K562 (cell line): ENCODE results near the gene CRB2. TPM values are rescaled to one million over a fixed set of nuclear protein-coding genes. Genes with fewer than 3 reads are reported as not detected.
A peak's percentile ranks its signal among the peaks of the same experiment; 100 is the strongest.

ENCODE experiments used
- ATF2 ChIP-seq: sonication (generic); formaldehyde crosslinking; IDR thresholded peaks from 2 replicates; pipeline ENCODE4 v1.8.1; 2022; ENCODE audit warnings: missing genetic modification reagents
- CEBPG ChIP-seq, 3 experiments: fragments of 200-800 bp in 1 of 3; sonication (Bioruptor generic) in 1 of 3; sonication (generic) in 1 of 3; formaldehyde crosslinking in 1 of 3; IDR thresholded peaks in 2 of 3; conservative IDR thresholded peaks in 1 of 3; 2 replicates each; pipeline versions ENCODE4 v1.6.1 to v1.8.0; 2016 to 2022; ENCODE audit warnings: missing compliant biosample characterization in 2 of 3, missing genetic modification characterization in 2 of 3, mild to moderate bottlenecking in 1 of 3, missing genetic modification reagents in 1 of 3
- ETV5 ChIP-seq: sonication (generic); formaldehyde crosslinking; IDR thresholded peaks from 2 replicates; pipeline ENCODE4 v1.4.0; 2020; ENCODE audit warnings: low read depth, mild to moderate bottlenecking, missing genetic modification reagents
- HNRNPH1 ChIP-seq: fragments of 200-400 bp; formaldehyde crosslinking; optimal IDR thresholded peaks from 2 replicates; pipeline ENCODE3; 2017; ENCODE audit warnings: low read depth, mild to moderate bottlenecking, low read length, moderate library complexity
- HSF4 ChIP-seq: fragments of 250-450 bp; sonication (Bioruptor Pico); IDR thresholded peaks from 2 replicates; pipeline ENCODE4 v2.1.2; 2022; ENCODE audit warnings: mild to moderate bottlenecking, moderate library complexity, borderline replicate concordance
- NFE2 ChIP-seq: IDR thresholded peaks from 2 replicates; pipeline ENCODE4 v1.6.1; 2014; ENCODE audit warnings: antibody characterized with exemption, low read depth
- PHF21A ChIP-seq: fragments of 450-650 bp; IDR thresholded peaks from 2 replicates; pipeline ENCODE4 v1.6.1; 2017; ENCODE audit warnings: low read depth, borderline replicate concordance
- POLR2H ChIP-seq: IDR thresholded peaks from 2 replicates; pipeline ENCODE4 v1.6.1; 2016; ENCODE audit warnings: missing genetic modification characterization, low read depth, mild to moderate bottlenecking, control low read depth, missing compliant biosample characterization, moderate library complexity
- PRPF4 ChIP-seq: fragments of 200-400 bp; formaldehyde crosslinking; IDR thresholded peaks from one replicate; pipeline ENCODE4 v1.6.1; 2017; ENCODE audit warnings: low read length, low read depth, mild to moderate bottlenecking; ENCODE audit not compliant: insufficient read depth, poor library complexity, severe bottlenecking
- SREBF2 ChIP-seq: sonication (generic); formaldehyde crosslinking; IDR thresholded peaks from 2 replicates; pipeline ENCODE4 v1.4.0; 2020; ENCODE audit warnings: mild to moderate bottlenecking, missing genetic modification reagents
- SRSF9 ChIP-seq: fragments of 200-400 bp; formaldehyde crosslinking; IDR thresholded peaks from 2 replicates; pipeline ENCODE4 v1.6.1; 2017; ENCODE audit warnings: low read depth, low read length, borderline replicate concordance
- TAF15 ChIP-seq: fragments of 200-400 bp; formaldehyde crosslinking; IDR thresholded peaks from 2 replicates; pipeline ENCODE4 v1.6.1; 2017; ENCODE audit warnings: mild to moderate bottlenecking, low read depth, low read length, moderate library complexity
- TAF7 ChIP-seq: fragments of 450-650 bp; IDR thresholded peaks from 2 replicates; pipeline ENCODE4 v1.6.1; 2016; ENCODE audit warnings: missing genetic modification characterization, missing compliant biosample characterization
- TFE3 ChIP-seq: fragments of 450-650 bp; formaldehyde crosslinking; IDR thresholded peaks from 2 replicates; pipeline ENCODE4 v1.4.0; 2020; ENCODE audit warnings: mild to moderate bottlenecking, mixed read lengths
- ZBTB12 ChIP-seq: fragments of 250-450 bp; sonication (Bioruptor Pico); IDR thresholded peaks from 2 replicates; pipeline ENCODE4 v1.4.0; 2020
- ZBTB9 ChIP-seq: fragments of 450-650 bp; formaldehyde crosslinking; IDR thresholded peaks from 2 replicates; pipeline ENCODE4 v1.4.0; 2020; ENCODE audit warnings: mild to moderate bottlenecking, moderate library complexity
- ZHX1 ChIP-seq: fragments of 150-350 bp; conservative IDR thresholded peaks from 2 replicates; pipeline ENCODE4 v1.6.1; 2014; ENCODE audit warnings: low read length
- polyA plus RNA-seq, 8 experiments: library from polyadenylated mRNA; depleted of rRNA in 4 of 8; stranded (reverse) in 5 of 8; unstranded in 3 of 8; fragments of >200 nt; fragmentation: Nextera tagmentation in 2 of 8; fragmentation: Illumina TruSeq in 1 of 8; extraction: Ambion mirVana in 2 of 8; extraction: Trizol in 1 of 8; gene quantifications; 2 replicates each; pipeline versions ENCODE4 v1.2.1 to v1.2.3, GENCODE V29; 2011 to 2014; ENCODE audit warnings: inconsistent platforms in 1 of 8, missing spikeins in 1 of 8
- total RNA-seq, 7 experiments: library from RNA; depleted of rRNA in 6 of 7; stranded (reverse); fragments of >200 nt in 6 of 7; fragmentation: Illumina TruSeq in 2 of 7; extraction: Trizol in 2 of 7; gene quantifications; 2 replicates each; pipeline versions ENCODE4 v1.2.1 to v1.2.3, GENCODE V29; 2011 to 2021; ENCODE audit warnings: low replicate concordance in 1 of 7

Gene CRB2
- total and polyA plus RNA-seq, 9 of the 15 experiments (the other 6 are each of a cell fraction or from before 2014, with no cell fraction given): 0.13 to 1.2 (median 0.25) TPM; not detected in 2

- TF ChIP-seq TFE3 (CRISPR knock-in tag) (no peak), ZBTB9 (peak; percentile 65; the same call in 1 of the 2 replicates), HSF4 (CRISPR knock-in tag) (no peak), POLR2H (tag) (no peak), SRSF9 (no peak), HNRNPH1 (no peak), ATF2 (CRISPR knock-in tag) (no peak), CEBPG (CRISPR knock-in tag; IDR thresholded peaks at IDR 0.05) (peak; percentile 69; the same call in 1 of the 2 replicates), CEBPG (tag; conservative IDR thresholded peaks at IDR 0.05 in 1 of 2, IDR thresholded peaks at IDR 0.05 in 1 of 2) (peak; percentile 34 to 87; a peak in 3 of 4 replicates), PRPF4 (no peak), ZBTB12 (CRISPR knock-in tag) (no peak), PHF21A (no peak), NFE2 (no peak), TAF15 (no peak), ETV5 (CRISPR knock-in tag) (no peak; the same call in 1 of the 2 replicates), ZHX1 (no peak), TAF7 (no peak), SREBF2 (no peak)
These were observed 17.0 kb upstream of the CRB2 start (continued) for GRCh38 chr9:123338710-123339665.
